Superior temporal gyrus (tissue), 1 donor: ENCODE results near the gene ZNF619.
A peak's percentile ranks its signal among the peaks of the same experiment; 100 is the strongest.

ENCODE experiments used
- DNase-seq: peaks from one replicate; pipeline ENCODE4 v3.0.0-alpha.2; 2016; ENCODE audit errors: extremely low spot score

Gene ZNF619

GRCh38 chr3:40465456-40465855, 11.5 kb upstream of the ZNF619 start:
- DNase-seq = no peak

- DNase-seq = no peak
Measured at GRCh38 chr3:40468018-40468417, 8.9 kb upstream of the ZNF619 start.

GRCh38 chr3:40470701-40471100, 6.2 kb upstream of the ZNF619 start:
- no peak for DNase-seq

GRCh38 chr3:40477666-40478065, 744 bp downstream of the ZNF619 start:
- peak; percentile 33 for DNase-seq

GRCh38 chr3:40487172-40487571, 10.2 kb downstream of the ZNF619 start:
- DNase-seq = no peak

- no peak for DNase-seq
Measured at GRCh38 chr3:40490916-40491315, 14.0 kb downstream of the ZNF619 start.

GRCh38 chr3:40494698-40495097, 17.8 kb downstream of the ZNF619 start:
- no peak for DNase-seq

- DNase-seq = no peak
Measured at GRCh38 chr3:40497288-40497687, 20.4 kb downstream of the ZNF619 start.

GRCh38 chr3:40499952-40500351, 23.0 kb downstream of the ZNF619 start:
- DNase-seq = no peak

GRCh38 chr3:40502034-40502433, 25.1 kb downstream of the ZNF619 start:
- DNase-seq = no peak

GRCh38 chr3:40504636-40505430, 27.9 kb downstream of the ZNF619 start:
- no peak for DNase-seq

GRCh38 chr3:40505599-40506462, 28.9 kb downstream of the ZNF619 start, which contains the start of gene ZNF620:
ZNF620 (plus strand) TSS chr3:40506039; CDS start chr3:40506353, 314 bp downstream.
- peak; percentile 86 for DNase-seq

GRCh38 chr3:40511031-40511718, 34.3 kb downstream of the ZNF619 start:
- DNase-seq = no peak

GRCh38 chr3:40516201-40516600, 39.3 kb downstream of the ZNF619 start:
- DNase-seq = no peak

- DNase-seq = no peak
Measured at GRCh38 chr3:40518067-40518466, 41.1 kb downstream of the ZNF619 start.

- no peak for DNase-seq
Measured at GRCh38 chr3:40518848-40519247, 41.9 kb downstream of the ZNF619 start.

- no peak for DNase-seq
Measured at GRCh38 chr3:40521254-40521653, 44.3 kb downstream of the ZNF619 start.

- peak; percentile 51 for DNase-seq
Measured at GRCh38 chr3:40523781-40524180, 46.9 kb downstream of the ZNF619 start.

GRCh38 chr3:40524222-40524567, 47.3 kb downstream of the ZNF619 start:
- DNase-seq = peak; percentile 61

GRCh38 chr3:40524568-40525285, 47.8 kb downstream of the ZNF619 start, which contains the start of gene ZNF621:
ZNF621 (plus strand) TSS chr3:40524960; CDS start chr3:40525841, 881 bp downstream.
- peak; percentile 89 for DNase-seq

- DNase-seq = peak; percentile 41
Measured at GRCh38 chr3:40528426-40528825, 51.5 kb downstream of the ZNF619 start.
